HEK293 (cell line): ENCODE measurements around the gene ABCB9.

ENCODE experiments used
- CTCF ChIA-PET: fragments of 350-600 bp; formaldehyde crosslinking; extraction: SDS; loops from one replicate; lab custom pipeline; 2021; ENCODE audit warnings: antibody characterized with exemption; lab: Yijun Ruan, JAX
- POLR2A ChIA-PET: fragments of 300-600 bp; formaldehyde crosslinking; extraction: SDS; loops from one replicate; lab custom pipeline; 2020; ENCODE audit warnings: antibody characterized with exemption, inconsistent platforms; lab: Yijun Ruan, JAX
- H3K27ac ChIP-seq: fragments of 200-500 bp; sonication (Bioruptor generic); 2 replicates; pipeline ENCODE4 v1.5.1; 2014; ENCODE audit warnings: low read depth, low read length, control low read depth, inconsistent platforms; ENCODE audit errors: extremely low read depth
- H3K36me3 ChIP-seq, 2 experiments: fragments of 200-500 bp in 1 of 2; sonication (Bioruptor generic) in 1 of 2; 1 replicate in 1 of 2; 2 replicates in 1 of 2; pipeline ENCODE4 v1.5.1; 2014 to 2017; ENCODE audit warnings: inconsistent platforms in 2 of 2, low read length in 2 of 2; ENCODE audit not compliant: control insufficient read depth in 2 of 2, insufficient read depth in 1 of 2
- H3K4me1 ChIP-seq: fragments of 200-500 bp; sonication (Bioruptor generic); 2 replicates; pipeline ENCODE4 v1.5.1; 2014; ENCODE audit warnings: mild to moderate bottlenecking, low read length, inconsistent platforms; ENCODE audit not compliant: control insufficient read depth, insufficient read depth
- H3K4me3 ChIP-seq: 2 replicates; pipeline ENCODE4 v1.5.1; 2011; ENCODE audit warnings: low read depth, mild to moderate bottlenecking, control low read depth, low read length, moderate library complexity
- H3K9me3 ChIP-seq: fragments of 200-500 bp; sonication (Bioruptor generic); 2 replicates; pipeline ENCODE4 v1.5.1; 2014; ENCODE audit warnings: low read depth, low read length, inconsistent platforms; ENCODE audit not compliant: control insufficient read depth, insufficient read depth
- YY1 ChIP-seq: fragments of 450-650 bp; formaldehyde crosslinking; IDR thresholded peaks from 2 replicates; pipeline ENCODE4 v1.5.1; 2018; ENCODE audit warnings: missing biosample characterization, missing genetic modification characterization
- ZFP3 ChIP-seq: fragments of 450-650 bp; formaldehyde crosslinking; IDR thresholded peaks from 2 replicates; pipeline ENCODE4 v1.5.1; 2016; ENCODE audit warnings: low read depth, missing biosample characterization, missing genetic modification characterization
- ZFP69B ChIP-seq: fragments of 450-650 bp; formaldehyde crosslinking; IDR thresholded peaks from 2 replicates; pipeline ENCODE4 v1.5.1; 2016; ENCODE audit warnings: missing biosample characterization, missing genetic modification characterization
- ZNF121 ChIP-seq: fragments of 450-650 bp; formaldehyde crosslinking; IDR thresholded peaks from 2 replicates; pipeline ENCODE4 v1.5.1; 2016; ENCODE audit warnings: missing biosample characterization, missing genetic modification characterization
- ZNF239 ChIP-seq: fragments of 450-650 bp; formaldehyde crosslinking; IDR thresholded peaks from 2 replicates; pipeline ENCODE4 v1.5.1; 2016; ENCODE audit warnings: missing biosample characterization, missing genetic modification characterization
- ZNF426 ChIP-seq: fragments of 450-650 bp; formaldehyde crosslinking; IDR thresholded peaks from 2 replicates; pipeline ENCODE4 v1.5.1; 2017; ENCODE audit warnings: missing biosample characterization, missing genetic modification characterization, mild to moderate bottlenecking, inconsistent platforms, moderate library complexity
- ZNF48 ChIP-seq: fragments of 450-650 bp; formaldehyde crosslinking; IDR thresholded peaks from 2 replicates; pipeline ENCODE4 v1.5.1; 2016; ENCODE audit warnings: missing biosample characterization, missing genetic modification characterization
- ZNF530 ChIP-seq: fragments of 450-650 bp; formaldehyde crosslinking; IDR thresholded peaks from 2 replicates; pipeline ENCODE4 v1.5.1; 2016; ENCODE audit warnings: low read depth, missing biosample characterization, missing genetic modification characterization
- ZNF571 ChIP-seq: fragments of 450-650 bp; formaldehyde crosslinking; IDR thresholded peaks from 2 replicates; pipeline ENCODE4 v1.5.0; 2017; ENCODE audit warnings: missing biosample characterization, missing genetic modification characterization
- ZNF585B ChIP-seq: fragments of 450-650 bp; formaldehyde crosslinking; IDR thresholded peaks from 2 replicates; pipeline ENCODE4 v1.5.1; 2016; ENCODE audit warnings: missing biosample characterization, missing genetic modification characterization
- TF ChIP-seq, protein P1 (sequence below): fragments of 450-650 bp; formaldehyde crosslinking; IDR thresholded peaks from 2 replicates; pipeline ENCODE4 v1.5.1; 2016; ENCODE audit warnings: missing biosample characterization, missing genetic modification characterization
- TF ChIP-seq, protein P2 (sequence below): fragments of 450-650 bp; formaldehyde crosslinking; IDR thresholded peaks from 2 replicates; pipeline ENCODE4 v1.5.1; 2016; ENCODE audit warnings: missing biosample characterization, missing genetic modification characterization
- TF ChIP-seq, protein P3 (sequence below): fragments of 450-650 bp; formaldehyde crosslinking; IDR thresholded peaks from 2 replicates; pipeline ENCODE4 v1.5.1; 2016; ENCODE audit warnings: missing biosample characterization, missing genetic modification characterization
- TF ChIP-seq, protein P4 (sequence below): fragments of 450-650 bp; formaldehyde crosslinking; IDR thresholded peaks from 2 replicates; pipeline ENCODE4 v1.5.1; 2016; ENCODE audit warnings: missing biosample characterization, missing genetic modification characterization
- TF ChIP-seq, protein P5 (sequence below): fragments of 450-650 bp; formaldehyde crosslinking; IDR thresholded peaks from 2 replicates; pipeline ENCODE4 v1.5.1; 2016; ENCODE audit warnings: missing biosample characterization, missing genetic modification characterization, low read depth
- TF ChIP-seq, protein P6 (sequence below): fragments of 450-650 bp; formaldehyde crosslinking; IDR thresholded peaks from 2 replicates; pipeline ENCODE4 v1.5.1; 2016; ENCODE audit warnings: missing biosample characterization, missing genetic modification characterization

The ABCB9 gene

DNA sequence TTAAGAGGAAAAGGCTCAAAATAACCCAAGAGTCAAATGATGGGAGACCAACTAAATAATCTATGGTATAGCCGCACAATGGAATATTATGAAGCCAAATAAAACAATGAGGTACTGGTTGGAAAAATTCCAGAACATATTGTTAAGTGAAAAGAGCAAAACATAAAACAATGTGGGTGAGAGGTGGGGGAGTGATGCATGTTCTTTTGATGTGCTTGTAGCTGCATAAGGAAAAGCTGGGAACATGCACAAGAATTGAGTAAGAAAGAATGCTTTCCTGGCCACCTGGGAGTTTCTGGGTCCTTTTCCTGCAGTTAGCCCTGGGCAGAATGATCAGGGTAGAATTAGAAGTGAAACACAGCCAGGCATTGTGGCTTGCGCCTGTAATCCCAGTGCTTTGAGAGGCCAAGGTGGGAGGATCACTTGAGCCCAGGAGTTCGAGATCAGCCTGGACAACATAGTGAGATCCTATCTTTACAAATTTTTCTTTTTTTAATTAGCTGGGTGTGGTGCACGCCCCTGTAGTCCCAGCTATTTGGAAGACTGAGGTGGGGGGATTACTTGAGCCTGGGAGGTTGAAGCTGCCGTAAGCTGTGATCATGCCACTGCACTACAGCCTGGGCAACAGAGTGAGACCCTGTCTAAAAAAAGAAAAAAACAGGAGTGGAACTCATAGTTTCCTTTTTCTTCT is 7.9 kb downstream of the ABCB9 start:
- no peak overlapping the region for H3K27ac ChIP-seq
- ChIA-PET POLR2A (no interaction called here), CTCF (interaction anchor here (0.6 to 9.3 kb wide), 3 partner anchors 70 to 553 kb away, joined by 3 to 105 read pairs (median 4); no protein-coding TSS in a partner anchor)
- no peaks in the 10 kb centered on the region for H3K9me3 ChIP-seq
- H3K36me3 ChIP-seq = peaks cover 7 to 32% of the 10 kb centered on the region in 2 experiments; a peak in 2 of 3 replicates
- no peak overlapping the region for H3K4me3 ChIP-seq
- H3K4me1 ChIP-seq = peaks cover 5% of the 10 kb centered on the region; the same call in 1 of the 2 replicates
- TF ChIP-seq ZNF121 (tag by site-specific recombination) (peak; percentile 94), ZNF571 (no peak), ZFP69B (no peak)
- TF ChIP-seq, protein P1, sequence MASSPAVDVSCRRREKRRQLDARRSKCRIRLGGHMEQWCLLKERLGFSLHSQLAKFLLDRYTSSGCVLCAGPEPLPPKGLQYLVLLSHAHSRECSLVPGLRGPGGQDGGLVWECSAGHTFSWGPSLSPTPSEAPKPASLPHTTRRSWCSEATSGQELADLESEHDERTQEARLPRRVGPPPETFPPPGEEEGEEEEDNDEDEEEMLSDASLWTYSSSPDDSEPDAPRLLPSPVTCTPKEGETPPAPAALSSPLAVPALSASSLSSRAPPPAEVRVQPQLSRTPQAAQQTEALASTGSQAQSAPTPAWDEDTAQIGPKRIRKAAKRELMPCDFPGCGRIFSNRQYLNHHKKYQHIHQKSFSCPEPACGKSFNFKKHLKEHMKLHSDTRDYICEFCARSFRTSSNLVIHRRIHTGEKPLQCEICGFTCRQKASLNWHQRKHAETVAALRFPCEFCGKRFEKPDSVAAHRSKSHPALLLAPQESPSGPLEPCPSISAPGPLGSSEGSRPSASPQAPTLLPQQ (tag by site-specific recombination) = no peak
- TF ChIP-seq, all 188 proteins: peak for 1

DNA sequence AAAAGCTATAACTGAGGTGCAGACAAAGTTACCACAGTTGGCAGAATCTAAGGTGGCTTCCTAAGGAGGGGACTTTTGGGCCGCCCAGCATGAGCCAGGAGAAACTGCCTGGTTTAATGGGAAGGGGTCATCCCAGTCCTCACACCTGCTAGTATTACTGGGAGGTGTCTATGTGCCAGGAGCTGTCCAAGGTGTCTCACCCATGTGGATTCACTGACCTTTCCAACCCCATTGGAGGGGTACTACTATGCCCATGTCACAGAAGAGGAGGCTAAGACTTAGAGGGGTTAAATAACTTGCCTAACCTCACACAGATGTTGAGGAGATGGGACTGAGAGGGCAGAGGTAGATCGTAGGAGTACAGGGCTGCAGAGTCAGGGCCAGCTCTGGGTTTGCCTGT is 10.2 kb downstream of the ABCB9 start:
- Histone ChIP-seq H3K9me3 (no peaks in the 10 kb centered on the region), H3K4me1 (no peaks in the 10 kb centered on the region), H3K36me3 (peaks cover 7 to 32% of the 10 kb centered on the region in 2 experiments; a peak in 2 of 3 replicates), H3K27ac (no peak overlapping the region), H3K4me3 (no peak overlapping the region)
- ChIA-PET CTCF (interaction anchor here (0.9 to 9.3 kb wide), 4 partner anchors 13 to 162 kb away, joined by 3 to 105 read pairs (median 8); no protein-coding TSS in a partner anchor), POLR2A (interaction anchor here (1.3 kb wide), 1 partner anchor 11 kb away, joined by 4 read pairs; the partner anchor contains the start of gene ABCB9)
- TF ChIP-seq, protein P2, sequence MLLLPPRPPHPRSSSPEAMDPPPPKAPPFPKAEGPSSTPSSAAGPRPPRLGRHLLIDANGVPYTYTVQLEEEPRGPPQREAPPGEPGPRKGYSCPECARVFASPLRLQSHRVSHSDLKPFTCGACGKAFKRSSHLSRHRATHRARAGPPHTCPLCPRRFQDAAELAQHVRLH (tag by site-specific recombination) = no peak
- TF ChIP-seq ZNF239 (tag by site-specific recombination) = no peak
- TF ChIP-seq, protein P3, sequence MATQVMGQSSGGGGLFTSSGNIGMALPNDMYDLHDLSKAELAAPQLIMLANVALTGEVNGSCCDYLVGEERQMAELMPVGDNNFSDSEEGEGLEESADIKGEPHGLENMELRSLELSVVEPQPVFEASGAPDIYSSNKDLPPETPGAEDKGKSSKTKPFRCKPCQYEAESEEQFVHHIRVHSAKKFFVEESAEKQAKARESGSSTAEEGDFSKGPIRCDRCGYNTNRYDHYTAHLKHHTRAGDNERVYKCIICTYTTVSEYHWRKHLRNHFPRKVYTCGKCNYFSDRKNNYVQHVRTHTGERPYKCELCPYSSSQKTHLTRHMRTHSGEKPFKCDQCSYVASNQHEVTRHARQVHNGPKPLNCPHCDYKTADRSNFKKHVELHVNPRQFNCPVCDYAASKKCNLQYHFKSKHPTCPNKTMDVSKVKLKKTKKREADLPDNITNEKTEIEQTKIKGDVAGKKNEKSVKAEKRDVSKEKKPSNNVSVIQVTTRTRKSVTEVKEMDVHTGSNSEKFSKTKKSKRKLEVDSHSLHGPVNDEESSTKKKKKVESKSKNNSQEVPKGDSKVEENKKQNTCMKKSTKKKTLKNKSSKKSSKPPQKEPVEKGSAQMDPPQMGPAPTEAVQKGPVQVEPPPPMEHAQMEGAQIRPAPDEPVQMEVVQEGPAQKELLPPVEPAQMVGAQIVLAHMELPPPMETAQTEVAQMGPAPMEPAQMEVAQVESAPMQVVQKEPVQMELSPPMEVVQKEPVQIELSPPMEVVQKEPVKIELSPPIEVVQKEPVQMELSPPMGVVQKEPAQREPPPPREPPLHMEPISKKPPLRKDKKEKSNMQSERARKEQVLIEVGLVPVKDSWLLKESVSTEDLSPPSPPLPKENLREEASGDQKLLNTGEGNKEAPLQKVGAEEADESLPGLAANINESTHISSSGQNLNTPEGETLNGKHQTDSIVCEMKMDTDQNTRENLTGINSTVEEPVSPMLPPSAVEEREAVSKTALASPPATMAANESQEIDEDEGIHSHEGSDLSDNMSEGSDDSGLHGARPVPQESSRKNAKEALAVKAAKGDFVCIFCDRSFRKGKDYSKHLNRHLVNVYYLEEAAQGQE (tag by site-specific recombination) = peak; percentile 94
- TF ChIP-seq, protein P4, sequence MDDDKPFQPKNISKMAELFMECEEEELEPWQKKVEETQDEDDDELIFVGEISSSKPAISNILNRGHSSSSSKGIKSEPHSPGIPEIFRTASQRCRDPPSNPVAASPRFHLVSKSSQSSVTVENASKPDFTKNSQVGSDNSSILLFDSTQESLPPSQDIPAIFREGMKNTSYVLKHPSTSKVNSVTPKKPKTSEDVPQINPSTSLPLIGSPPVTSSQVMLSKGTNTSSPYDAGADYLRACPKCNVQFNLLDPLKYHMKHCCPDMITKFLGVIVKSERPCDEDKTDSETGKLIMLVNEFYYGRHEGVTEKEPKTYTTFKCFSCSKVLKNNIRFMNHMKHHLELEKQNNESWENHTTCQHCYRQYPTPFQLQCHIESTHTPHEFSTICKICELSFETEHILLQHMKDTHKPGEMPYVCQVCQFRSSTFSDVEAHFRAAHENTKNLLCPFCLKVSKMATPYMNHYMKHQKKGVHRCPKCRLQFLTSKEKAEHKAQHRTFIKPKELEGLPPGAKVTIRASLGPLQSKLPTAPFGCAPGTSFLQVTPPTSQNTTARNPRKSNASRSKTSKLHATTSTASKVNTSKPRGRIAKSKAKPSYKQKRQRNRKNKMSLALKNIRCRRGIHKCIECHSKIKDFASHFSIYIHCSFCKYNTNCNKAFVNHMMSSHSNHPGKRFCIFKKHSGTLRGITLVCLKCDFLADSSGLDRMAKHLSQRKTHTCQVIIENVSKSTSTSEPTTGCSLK (tag by site-specific recombination) = no peak
- TF ChIP-seq ZNF426 = no peak
- TF ChIP-seq ZNF530 (tag by site-specific recombination) = no peak

DNA sequence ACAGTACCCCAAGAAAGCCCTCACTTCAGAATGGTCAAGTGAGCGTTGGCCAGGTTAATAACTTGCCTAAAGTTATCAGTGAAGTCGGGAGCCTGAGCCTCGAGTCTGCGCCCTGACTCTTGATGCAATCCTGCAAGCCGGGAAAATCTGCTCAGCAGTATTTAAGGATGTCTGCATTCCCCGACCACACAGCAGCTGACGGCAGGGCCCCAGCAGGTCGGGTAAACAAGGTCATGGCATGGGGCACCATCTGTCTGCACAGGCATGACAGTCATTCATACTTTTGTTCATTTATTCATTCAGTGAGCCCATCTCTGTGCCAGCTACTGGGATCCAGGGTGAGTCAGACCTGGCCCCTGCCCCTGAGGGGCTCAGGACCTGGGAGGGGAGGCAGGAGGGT is 11.1 kb downstream of the ABCB9 start:
- no peak overlapping the region for H3K27ac ChIP-seq
- no peaks in the 10 kb centered on the region for H3K9me3 ChIP-seq
- H3K4me1 ChIP-seq = no peaks in the 10 kb centered on the region
- POLR2A ChIA-PET = interaction anchor here (0.8 to 1.3 kb wide), 2 partner anchors 12 to 99 kb away, joined by 3 to 4 read pairs; partner anchors contain the start of gene ABCB9
- no peak overlapping the region for H3K4me3 ChIP-seq
- CTCF ChIA-PET = interaction anchor here (1.1 to 9.3 kb wide), 3 partner anchors 93 to 283 kb away, joined by 4 to 105 read pairs (median 13); no protein-coding TSS in a partner anchor
- H3K36me3 ChIP-seq = peaks cover 7 to 30% of the 10 kb centered on the region in 2 experiments; a peak in 2 of 3 replicates
- TF ChIP-seq, protein P5, sequence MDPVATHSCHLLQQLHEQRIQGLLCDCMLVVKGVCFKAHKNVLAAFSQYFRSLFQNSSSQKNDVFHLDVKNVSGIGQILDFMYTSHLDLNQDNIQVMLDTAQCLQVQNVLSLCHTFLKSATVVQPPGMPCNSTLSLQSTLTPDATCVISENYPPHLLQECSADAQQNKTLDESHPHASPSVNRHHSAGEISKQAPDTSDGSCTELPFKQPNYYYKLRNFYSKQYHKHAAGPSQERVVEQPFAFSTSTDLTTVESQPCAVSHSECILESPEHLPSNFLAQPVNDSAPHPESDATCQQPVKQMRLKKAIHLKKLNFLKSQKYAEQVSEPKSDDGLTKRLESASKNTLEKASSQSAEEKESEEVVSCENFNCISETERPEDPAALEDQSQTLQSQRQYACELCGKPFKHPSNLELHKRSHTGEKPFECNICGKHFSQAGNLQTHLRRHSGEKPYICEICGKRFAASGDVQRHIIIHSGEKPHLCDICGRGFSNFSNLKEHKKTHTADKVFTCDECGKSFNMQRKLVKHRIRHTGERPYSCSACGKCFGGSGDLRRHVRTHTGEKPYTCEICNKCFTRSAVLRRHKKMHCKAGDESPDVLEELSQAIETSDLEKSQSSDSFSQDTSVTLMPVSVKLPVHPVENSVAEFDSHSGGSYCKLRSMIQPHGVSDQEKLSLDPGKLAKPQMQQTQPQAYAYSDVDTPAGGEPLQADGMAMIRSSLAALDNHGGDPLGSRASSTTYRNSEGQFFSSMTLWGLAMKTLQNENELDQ = no peak
- no peak for TF ChIP-seq ZNF585B (tag by site-specific recombination)
- TF ChIP-seq YY1 (tag by site-specific recombination) = no peak
- TF ChIP-seq, protein P1 (tag by site-specific recombination) = no peak
- TF ChIP-seq ZNF48 (tag by site-specific recombination) = no peak
- TF ChIP-seq ZFP3 (tag by site-specific recombination) = no peak
- TF ChIP-seq, protein P6, sequence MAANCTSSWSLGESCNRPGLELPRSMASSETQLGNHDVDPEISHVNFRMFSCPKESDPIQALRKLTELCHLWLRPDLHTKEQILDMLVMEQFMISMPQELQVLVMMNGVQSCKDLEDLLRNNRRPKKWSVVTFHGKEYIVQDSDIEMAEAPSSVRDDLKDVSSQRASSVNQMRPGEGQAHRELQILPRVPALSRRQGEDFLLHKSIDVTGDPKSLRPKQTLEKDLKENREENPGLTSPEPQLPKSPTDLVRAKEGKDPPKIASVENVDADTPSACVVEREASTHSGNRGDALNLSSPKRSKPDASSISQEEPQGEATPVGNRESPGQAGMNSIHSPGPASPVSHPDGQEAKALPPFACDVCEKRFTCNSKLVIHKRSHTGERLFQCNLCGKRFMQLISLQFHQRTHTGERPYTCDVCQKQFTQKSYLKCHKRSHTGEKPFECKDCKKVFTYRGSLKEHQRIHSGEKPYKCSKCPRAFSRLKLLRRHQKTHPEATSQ (tag by site-specific recombination) = no peak
